DOHH2 (cell line): ENCODE results near the gene CNTD1.

Source experiments
- H3F3A ChIP-seq: fragments of 200-600 bp; sonication (generic), shearing (Covaris generic); 2 replicates; pipeline ENCODE4 v1.6.0; 2016; ENCODE audit warnings: antibody characterized with exemption, mild to moderate bottlenecking; ENCODE audit not compliant: control insufficient read depth, insufficient read depth
- H3K27ac ChIP-seq: fragments of 200-600 bp; sonication (generic); 2 replicates; pipeline ENCODE4 v1.5.1; 2014; ENCODE audit warnings: low read depth, mild to moderate bottlenecking, low read length, moderate library complexity
- H3K27me3 ChIP-seq: fragments of 200-600 bp; sonication (generic); 2 replicates; pipeline ENCODE4 v1.6.1; 2014; ENCODE audit warnings: mild to moderate bottlenecking, low read length, mixed read lengths; ENCODE audit not compliant: control insufficient read depth
- H3K36me3 ChIP-seq: fragments of 200-600 bp; sonication (generic); 2 replicates; pipeline ENCODE4 v1.6.1; 2014; ENCODE audit warnings: mild to moderate bottlenecking, low read length, moderate library complexity, mixed read lengths; ENCODE audit not compliant: control insufficient read depth
- H3K4me1 ChIP-seq: fragments of 200-600 bp; sonication (generic); 2 replicates; pipeline ENCODE4 v1.6.1; 2014; ENCODE audit warnings: mild to moderate bottlenecking, low read length, mixed read lengths; ENCODE audit not compliant: control insufficient read depth
- H3K4me2 ChIP-seq: fragments of 200-600 bp; sonication (generic); 2 replicates; pipeline ENCODE4 v1.6.0; 2014; ENCODE audit warnings: mild to moderate bottlenecking, low read length, moderate library complexity
- H3K4me3 ChIP-seq: fragments of 200-600 bp; sonication (generic); 2 replicates; pipeline ENCODE4 v1.5.1; 2014; ENCODE audit warnings: mild to moderate bottlenecking, low read length, mixed read lengths
- H3K79me2 ChIP-seq: fragments of 200-600 bp; sonication (generic); 2 replicates; pipeline ENCODE4 v1.6.1; 2014; ENCODE audit warnings: mild to moderate bottlenecking, low read length, mixed read lengths; ENCODE audit not compliant: control insufficient read depth
- H3K9me2 ChIP-seq: fragments of 200-600 bp; sonication (generic); replicated peaks from 2 replicates; pipeline ENCODE4 v1.6.1; 2014; ENCODE audit warnings: mild to moderate bottlenecking, low read length, mixed read lengths; ENCODE audit not compliant: control insufficient read depth
- H3K9me3 ChIP-seq: fragments of 200-600 bp; sonication (generic); 2 replicates; pipeline ENCODE4 v1.6.1; 2014; ENCODE audit warnings: antibody characterized with exemption, low read length, mixed read lengths; ENCODE audit not compliant: control insufficient read depth, insufficient read depth
- H4K20me1 ChIP-seq: fragments of 200-600 bp; sonication (generic); 2 replicates; pipeline ENCODE4 v1.6.0; 2014; ENCODE audit warnings: low read depth, mild to moderate bottlenecking, antibody characterized with exemption, low read length, moderate library complexity; ENCODE audit not compliant: control insufficient read depth, insufficient read depth
- CTCF ChIP-seq: fragments of 200-600 bp; sonication (generic); IDR thresholded peaks from one replicate; pipeline ENCODE4 v1.5.1; 2014; ENCODE audit warnings: antibody characterized with exemption, mild to moderate bottlenecking, low read depth, low read length; ENCODE audit not compliant: poor library complexity, severe bottlenecking
- EZH2phosphoT487 ChIP-seq: fragments of 200-600 bp; sonication (generic); IDR thresholded peaks from 2 replicates; pipeline ENCODE4 v1.6.1; 2017; ENCODE audit warnings: borderline replicate concordance, mild to moderate bottlenecking, antibody characterized with exemption, low read length, moderate library complexity, mixed read lengths

CNTD1 gene

DNA sequence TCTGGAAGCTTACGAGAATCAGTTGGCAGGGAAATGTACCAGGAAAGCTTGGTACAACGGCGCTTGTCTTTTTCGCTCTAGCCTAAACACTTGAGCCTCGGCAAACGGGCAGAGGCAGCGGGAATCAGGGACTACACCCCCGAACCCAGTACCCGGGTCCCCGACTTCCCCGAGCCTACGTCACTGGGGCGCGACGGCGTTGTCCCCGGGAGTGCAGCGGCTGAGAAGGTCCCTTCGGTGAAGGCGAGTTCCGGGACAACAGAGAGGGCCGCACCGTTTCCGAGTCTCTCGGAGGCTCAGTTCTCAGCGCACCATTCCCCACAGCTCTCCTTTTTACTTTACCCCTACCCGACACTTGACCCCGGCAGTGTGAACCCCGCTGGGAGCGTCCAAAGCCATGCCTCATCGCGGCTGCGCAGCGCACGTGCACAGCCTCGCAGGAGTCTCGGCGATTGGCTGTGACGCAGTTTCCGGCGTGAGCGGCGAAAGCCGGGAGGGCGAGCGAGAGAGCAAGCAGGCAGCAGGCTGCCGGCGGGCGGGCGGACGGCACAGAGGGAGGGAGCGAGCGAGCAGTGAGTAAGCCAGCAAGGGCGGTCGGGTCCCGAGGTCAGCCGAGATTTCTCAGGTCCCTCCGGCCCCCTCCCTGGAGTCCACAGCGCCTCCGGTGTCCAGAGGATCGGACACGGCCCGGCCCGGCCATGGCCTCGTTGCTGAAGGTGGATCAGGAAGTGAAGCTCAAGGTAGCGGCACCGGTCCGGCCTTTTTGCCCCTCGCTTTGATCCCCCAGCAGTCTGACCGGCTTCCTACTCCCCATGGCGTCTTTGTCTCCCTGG, 34.5 kb downstream of the CNTD1 start, which contains the start of gene PSME3:
Gene PSME3, plus strand, starts transcription at position 464 of the 833 bp plus-strand sequence. Its CDS starts 235 bp downstream, at position 699.
- Histone ChIP-seq H3K4me1 (peaks cover 17% of the 10 kb centered on the region), H3K4me3 (peak within 1 kb of the TSS; percentile 90), H3F3A (no peaks in the 10 kb centered on the region)

GRCh38 chr17:42833767-42834422, 35.2 kb downstream of the CNTD1 start:
- peak overlapping the region; percentile 90 for H3K4me3 ChIP-seq
- TF ChIP-seq CTCF (no peak), EZH2phosphoT487 (no peak)
- peak overlapping the region; percentile 55 for H3K27ac ChIP-seq
- H4K20me1 ChIP-seq, result no peaks in the 10 kb centered on the region
- no peaks in the 10 kb centered on the region for H3K9me2 ChIP-seq
- peaks cover 52% of the 10 kb centered on the region for H3K36me3 ChIP-seq
- H3K79me2 ChIP-seq, result peaks cover 46% of the 10 kb centered on the region
- H3K27me3 ChIP-seq, result no peaks in the 10 kb centered on the region
- H3K4me1 ChIP-seq, result peaks cover 17% of the 10 kb centered on the region
- no peaks in the 10 kb centered on the region for H3F3A ChIP-seq
- H3K4me2 ChIP-seq, result peak overlapping the region; percentile 76
- H3K9me3 ChIP-seq, result no peaks in the 10 kb centered on the region

More for the DNA sequence above, 34.5 kb downstream of the CNTD1 start, which contains the start of gene PSME3:
- peaks cover 46% of the 10 kb centered on the region for H3K79me2 ChIP-seq
- H3K27ac ChIP-seq, result peak within 1 kb of the TSS; percentile 55
- TF ChIP-seq CTCF (no peak), EZH2phosphoT487 (no peak)
- H4K20me1 ChIP-seq, result no peaks in the 10 kb centered on the region
- peaks cover 45% of the 10 kb centered on the region for H3K36me3 ChIP-seq
- no peaks in the 10 kb centered on the region for H3K9me3 ChIP-seq
- no peaks in the 10 kb centered on the region for H3K27me3 ChIP-seq
- peak within 1 kb of the TSS; percentile 76 for H3K4me2 ChIP-seq
- no peaks in the 10 kb centered on the region for H3K9me2 ChIP-seq

- Histone ChIP-seq H4K20me1 (no peaks in the 10 kb centered on the region), H3K9me2 (no peaks in the 10 kb centered on the region), H3K4me3 (no peak overlapping the region), H3K27ac (no peak overlapping the region), H3F3A (no peaks in the 10 kb centered on the region), H3K27me3 (no peaks in the 10 kb centered on the region), H3K4me1 (peaks cover 17% of the 10 kb centered on the region), H3K9me3 (no peaks in the 10 kb centered on the region), H3K36me3 (peaks cover 65% of the 10 kb centered on the region), H3K79me2 (peaks cover 46% of the 10 kb centered on the region), H3K4me2 (no peak overlapping the region)
- TF ChIP-seq CTCF, result no peak
- no peak for TF ChIP-seq EZH2phosphoT487
These were observed 37.1 kb downstream of the CNTD1 start for GRCh38 chr17:42835732-42836131.
